Measurements from ENCODE around the gene LCAT. TPM values are rescaled to one million over a fixed set of nuclear protein-coding genes. Genes with fewer than 3 reads are reported as not detected.
"Not testable (repeated sequence)": the region's sequence is repeated elsewhere in the genome, so short reads cannot be mapped to it uniquely, and the experiment has no call there.

LCAT gene
- total RNA-seq, 5 donors from 2014 or later (not counting 1 experiment from before 2014, with no cell fraction given) = 9.8 to 20.7 (median 18.7) TPM

DNA sequence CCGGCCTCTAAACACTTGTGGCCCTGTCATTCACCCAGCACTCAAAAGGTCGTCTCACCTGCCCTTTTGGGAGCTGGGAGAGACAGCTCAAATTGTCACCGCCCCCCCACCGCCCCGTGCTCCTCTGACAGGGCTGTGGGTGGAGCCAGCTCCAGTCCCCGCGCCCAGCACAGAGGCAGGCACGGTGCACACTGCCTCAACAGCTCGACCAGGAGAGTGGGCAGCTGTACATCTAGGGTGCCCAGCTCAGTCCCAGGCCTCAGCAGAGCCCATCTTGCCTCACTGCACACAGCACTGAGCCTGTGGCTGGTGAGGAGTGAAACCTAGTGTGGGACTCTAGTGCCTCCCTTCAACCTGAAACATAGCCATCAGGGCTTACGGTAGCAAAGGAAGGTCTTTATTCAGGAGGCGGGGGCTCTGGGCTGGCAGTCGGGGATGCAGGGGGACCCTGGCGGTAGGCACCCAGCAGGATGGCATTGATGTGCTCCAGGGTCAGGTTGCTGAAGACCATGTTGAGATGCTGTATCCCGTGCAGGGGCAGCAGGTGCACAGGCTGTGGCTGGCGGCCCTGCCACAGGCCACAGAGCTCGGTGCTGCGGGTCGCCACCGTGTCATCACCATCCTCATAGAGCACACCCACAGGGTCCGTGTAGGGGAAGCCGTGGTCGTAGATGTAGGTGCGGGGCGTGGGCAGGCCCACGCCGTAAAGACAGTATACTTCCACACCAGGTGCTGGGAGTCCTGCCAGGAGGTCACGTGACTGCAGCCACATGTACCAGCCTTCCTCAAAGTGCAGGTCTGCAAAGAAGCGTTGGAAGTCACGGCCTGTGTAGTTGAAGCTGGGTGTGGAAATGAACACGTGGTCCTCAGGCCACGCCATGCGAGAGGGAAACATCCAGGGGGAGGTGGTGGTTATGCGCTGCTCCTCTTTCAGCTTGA is 4.1 kb downstream of the LCAT start:
- whole genome bisulfite sequencing (ENCODE audit: insufficient coverage) = 50% methylated on average over 17 of the region's 33 CpGs
- no peak for ATAC-seq (replicated peaks in 1 of 4)
- Mint-ChIP-seq H3K27me3 (no peaks in the 10 kb centered on the region), H3K27ac (peak overlapping the region; percentile 86 to 91), H3K4me3 (peak overlapping the region; percentile 29 to 72 (median 50)), H3K4me1 (peaks cover 38 to 49% (median 49%) of the 10 kb centered on the region in 3 donors), H3K9me3 (no peaks in the 10 kb centered on the region), H3K36me3 (peaks cover 11% of the 10 kb centered on the region)
- H3K9me3 ChIP-seq = no peaks in the 10 kb centered on the region
- H3K4me1 ChIP-seq (ENCODE audit: control insufficient read depth in 1 of 2, extremely low read depth in 1 of 2, insufficient read depth in 2 of 2, low read length in 2 of 2) = peaks cover 6 to 62% of the 10 kb centered on the region in 2 experiments
- peak in 23 of 35 experiments; percentile 16 to 59 (median 26) for DNase-seq
- no peak overlapping the region for H3K4me3 ChIP-seq (ENCODE audit: control insufficient read depth in 1 of 2, extremely low read depth in 1 of 2, low read length in 1 of 2)
- ChIA-PET POLR2A (interaction anchor here (0.6 to 0.7 kb wide), 2 partner anchors 67 to 1824 kb away, joined by 3 to 6 read pairs; no protein-coding TSS in a partner anchor), CTCF (interaction anchor here (0.5 to 0.6 kb wide), 4 partner anchors 51 to 418 kb away, joined by 3 to 7 read pairs (median 4); no protein-coding TSS in a partner anchor)
- H3K27me3 ChIP-seq (replicated peaks in 1 of 2; ENCODE audit: control insufficient read depth in 2 of 2, extremely low read depth in 1 of 2, insufficient read depth in 2 of 2, low read length in 1 of 2) = no peaks in the 10 kb centered on the region
- H3K27ac ChIP-seq (ENCODE audit: low read length) = peak overlapping the region; percentile 45
- H3K36me3 ChIP-seq (ENCODE audit: control insufficient read depth in 2 of 2, extremely low read depth in 1 of 2, insufficient read depth in 1 of 2, low read length in 1 of 2) = peaks cover 0 to 7% of the 10 kb centered on the region in 2 donors

DNA sequence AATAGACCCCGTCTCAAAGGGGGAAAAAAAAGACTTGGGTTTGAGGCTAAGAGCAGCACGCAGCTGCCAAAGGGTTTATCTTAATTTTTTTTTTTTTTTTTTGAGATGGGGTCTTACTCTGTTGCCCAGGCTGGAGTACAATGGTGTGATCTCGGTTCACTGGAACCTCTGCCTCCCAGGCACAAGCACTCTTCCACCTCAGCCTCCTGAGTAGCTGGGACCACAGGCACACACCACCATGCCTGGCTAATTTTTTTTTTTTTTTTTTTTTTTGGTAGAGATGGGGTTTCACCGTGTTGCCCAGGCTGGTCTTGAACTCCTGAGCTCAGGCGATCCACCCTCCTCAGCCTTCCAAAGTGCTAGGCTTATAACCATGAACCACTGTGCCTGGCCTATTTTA is 6.2 kb downstream of the LCAT start:
- ChIA-PET CTCF (interaction anchor here (0.7 to 1.0 kb wide), 4 partner anchors 9 to 28 kb away, joined by 4 to 6 read pairs (median 4); no protein-coding TSS in a partner anchor), POLR2A (interaction anchor here (0.6 to 0.7 kb wide), 5 partner anchors 28 to 1403 kb away, joined by 3 to 11 read pairs (median 4); partner anchors contain the start of gene PSKH1 (in 1 of the 2))
- H3K27ac ChIP-seq (ENCODE audit: low read length) = peak overlapping the region; percentile 82
- H3K36me3 Mint-ChIP-seq = peaks cover 20% of the 10 kb centered on the region
- peak overlapping the region in 1 of 2 donors; percentile 99 for H3K27ac Mint-ChIP-seq
- H3K4me3 ChIP-seq (ENCODE audit: control insufficient read depth in 1 of 2, extremely low read depth in 1 of 2, low read length in 1 of 2); H3K9me3 ChIP-seq; H3K27me3 ChIP-seq (replicated peaks in 1 of 2; ENCODE audit: control insufficient read depth in 2 of 2, extremely low read depth in 1 of 2, insufficient read depth in 2 of 2, low read length in 1 of 2); H3K27me3 Mint-ChIP-seq; DNase-seq; ATAC-seq (replicated peaks in 1 of 4); H3K9me3 Mint-ChIP-seq: not testable (repeated sequence)
- H3K4me3 Mint-ChIP-seq = peak overlapping the region in 2 of 3 donors; percentile 98 to 99
- H3K4me1 ChIP-seq (ENCODE audit: control insufficient read depth in 1 of 2, extremely low read depth in 1 of 2, insufficient read depth in 2 of 2, low read length in 2 of 2) = peaks cover 6 to 67% of the 10 kb centered on the region in 2 experiments
- peaks cover 4 to 22% of the 10 kb centered on the region in 2 donors for H3K36me3 ChIP-seq (ENCODE audit: control insufficient read depth in 2 of 2, extremely low read depth in 1 of 2, insufficient read depth in 1 of 2, low read length in 1 of 2)
- H3K4me1 Mint-ChIP-seq = peaks cover 49 to 61% (median 57%) of the 10 kb centered on the region in 3 donors
- WGBS (ENCODE audit: insufficient coverage) = no CpG with 5 or more reads among the region's 5 CpGs

- peaks cover 6 to 60% of the 10 kb centered on the region in 2 experiments for H3K4me1 ChIP-seq (ENCODE audit: control insufficient read depth in 1 of 2, extremely low read depth in 1 of 2, insufficient read depth in 2 of 2, low read length in 2 of 2)
- Mint-ChIP-seq H3K27ac (peak overlapping the region; percentile 99), H3K27me3 (no peaks in the 10 kb centered on the region), H3K36me3 (peaks cover 25% of the 10 kb centered on the region), H3K9me3 (no peaks in the 10 kb centered on the region), H3K4me1 (peaks cover 47 to 59% (median 55%) of the 10 kb centered on the region in 3 donors), H3K4me3 (peak overlapping the region; percentile 98 to 99 (median 99))
- ATAC-seq (replicated peaks in 1 of 4) = peak; percentile 54 to 61 (median 59)
- peak overlapping the region; percentile 82 for H3K27ac ChIP-seq (ENCODE audit: low read length)
- no peaks in the 10 kb centered on the region for H3K27me3 ChIP-seq (replicated peaks in 1 of 2; ENCODE audit: control insufficient read depth in 2 of 2, extremely low read depth in 1 of 2, insufficient read depth in 2 of 2, low read length in 1 of 2)
- peak overlapping the region; percentile 95 to 97 for H3K4me3 ChIP-seq (ENCODE audit: control insufficient read depth in 1 of 2, extremely low read depth in 1 of 2, low read length in 1 of 2)
- DNase-seq = peak in 33 of 35 experiments; percentile 62 to 90 (median 73)
- ChIA-PET CTCF (no interaction called here), POLR2A (interaction anchor here (0.6 to 0.7 kb wide), 3 partner anchors 29 to 457 kb away, joined by 3 read pairs; no protein-coding TSS in a partner anchor)
- peaks cover 4 to 29% of the 10 kb centered on the region in 2 donors for H3K36me3 ChIP-seq (ENCODE audit: control insufficient read depth in 2 of 2, extremely low read depth in 1 of 2, insufficient read depth in 1 of 2, low read length in 1 of 2)
- H3K9me3 ChIP-seq = no peaks in the 10 kb centered on the region
- 80% methylated on average over 3 of the region's 6 CpGs for WGBS (ENCODE audit: insufficient coverage)
Observed at GRCh38 chr16:67936880-67937605, 6.9 kb downstream of the LCAT start.

DNA sequence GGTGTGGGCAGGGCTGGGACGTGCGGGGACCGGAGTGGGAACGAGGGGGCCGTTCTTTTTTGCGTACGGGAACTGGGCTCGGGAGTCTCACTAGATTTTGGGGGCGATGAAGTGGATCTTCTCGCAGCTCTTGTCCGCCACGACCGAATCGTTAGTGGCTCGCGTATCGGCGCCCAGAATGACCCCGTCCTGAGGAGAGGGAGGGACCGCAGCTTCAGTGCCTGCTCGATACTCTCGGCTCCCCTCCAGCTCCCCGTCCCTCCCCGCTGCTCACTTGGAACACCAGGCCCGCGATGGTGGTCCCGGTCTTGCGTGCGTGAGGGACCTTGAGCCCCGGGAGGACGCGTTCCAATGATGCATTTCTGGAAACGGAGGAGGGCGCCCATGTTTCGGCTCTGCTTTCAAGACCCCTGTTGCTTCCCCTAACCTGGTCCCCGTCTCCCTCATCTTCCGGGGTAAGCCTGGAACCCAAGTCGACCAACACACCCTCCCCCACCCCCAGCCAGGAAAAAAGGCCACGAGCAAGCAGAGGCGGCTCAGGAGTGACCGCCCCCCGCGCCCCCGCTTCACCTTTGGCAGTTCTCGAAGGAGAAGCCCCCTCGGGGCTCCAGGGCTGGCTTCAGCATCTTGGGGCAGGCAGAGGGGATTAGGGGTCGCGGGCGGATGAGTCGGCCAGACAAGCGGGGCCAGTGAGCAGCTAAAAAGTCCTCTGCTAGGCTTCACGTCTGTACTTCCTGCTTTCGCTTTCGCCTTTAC is 7.6 kb downstream of the LCAT start, which contains the start of gene PSMB10:
PSMB10 (minus strand) TSS at position 727 of the 756 bp plus-strand sequence; CDS start at position 626, 101 bp downstream.
- Mint-ChIP-seq H3K4me1 (peaks cover 40 to 52% (median 47%) of the 10 kb centered on the region in 3 donors), H3K36me3 (peaks cover 25% of the 10 kb centered on the region), H3K4me3 (peak within 1 kb of the TSS; percentile 98 to 99 (median 99)), H3K27me3 (no peaks in the 10 kb centered on the region), H3K9me3 (no peaks in the 10 kb centered on the region), H3K27ac (peak within 1 kb of the TSS; percentile 99)
- WGBS (ENCODE audit: insufficient coverage) = under 1% methylated on average over 49 of the region's 54 CpGs
- peaks cover 8 to 35% of the 10 kb centered on the region in 2 donors for H3K36me3 ChIP-seq (ENCODE audit: control insufficient read depth in 2 of 2, extremely low read depth in 1 of 2, insufficient read depth in 1 of 2, low read length in 1 of 2)
- DNase-seq (peak in 23 of 35 experiments; percentile 13 to 68 (median 34)), ATAC-seq (replicated peaks in 1 of 4) (peak; percentile 4 to 11 (median 6))
- ChIA-PET CTCF (interaction anchor here (0.5 to 1.5 kb wide), 5 partner anchors 130 to 455 kb away, joined by 3 to 5 read pairs (median 4); partner anchors contain the start of genes ACD (in 1 of the 2), ATP6V0D1 (in 1 of the 2), RANBP10 (in 1 of the 2) and TSNAXIP1 (in 1 of the 2)), POLR2A (interaction anchor here (0.6 to 0.7 kb wide), 4 partner anchors 43 to 1792 kb away, joined by 3 to 8 read pairs (median 3); partner anchors contain the start of gene PSKH1 (in 1 of the 2))
- peak within 1 kb of the TSS; percentile 95 to 97 for H3K4me3 ChIP-seq (ENCODE audit: control insufficient read depth in 1 of 2, extremely low read depth in 1 of 2, low read length in 1 of 2)
- H3K27ac ChIP-seq (ENCODE audit: low read length) = peak within 1 kb of the TSS; percentile 82
- H3K27me3 ChIP-seq (replicated peaks in 1 of 2; ENCODE audit: control insufficient read depth in 2 of 2, extremely low read depth in 1 of 2, insufficient read depth in 2 of 2, low read length in 1 of 2) = no peaks in the 10 kb centered on the region
- H3K4me1 ChIP-seq (ENCODE audit: control insufficient read depth in 1 of 2, extremely low read depth in 1 of 2, insufficient read depth in 2 of 2, low read length in 2 of 2) = peaks cover 6 to 53% of the 10 kb centered on the region in 2 experiments
- no peaks in the 10 kb centered on the region for H3K9me3 ChIP-seq

DNA sequence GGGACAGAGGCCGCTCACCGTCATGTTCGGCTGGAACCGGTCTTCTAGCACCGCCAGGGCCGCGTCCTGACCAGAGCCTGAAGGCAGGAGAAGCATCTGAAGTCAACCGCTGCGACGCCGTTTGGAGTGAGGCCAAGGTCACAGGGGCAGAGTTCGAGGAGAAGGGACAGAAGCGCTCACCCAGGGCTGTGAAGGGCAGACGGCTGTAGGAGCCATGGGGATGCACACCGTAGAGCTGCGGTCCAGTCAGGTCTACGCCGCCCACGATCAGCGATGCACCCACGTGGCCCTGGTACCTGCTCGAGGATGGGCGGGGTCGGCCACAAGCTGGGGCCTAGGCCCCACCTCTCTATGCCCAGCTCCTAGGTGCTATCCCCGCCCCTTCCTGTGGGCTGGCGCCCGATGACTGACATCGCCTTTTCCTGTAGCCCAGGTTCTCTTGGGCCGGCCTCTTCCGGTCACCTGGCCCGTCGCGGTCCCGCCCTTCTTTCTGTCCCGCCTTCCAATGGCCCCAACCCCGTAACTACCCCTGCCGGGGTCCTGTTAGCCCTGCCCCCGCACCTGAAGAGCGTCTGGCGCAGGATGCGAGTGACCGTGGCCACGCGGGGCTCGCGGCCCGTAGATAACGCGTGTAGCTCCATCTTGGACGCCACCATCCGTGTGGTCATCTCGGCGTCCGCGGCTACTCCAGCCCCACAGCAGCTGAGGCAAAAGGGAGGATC is 8.4 kb downstream of the LCAT start:
- Histone ChIP-seq H3K9me3 (no peaks in the 10 kb centered on the region), H3K27ac (ENCODE audit: low read length) (peak overlapping the region; percentile 82), H3K27me3 (replicated peaks in 1 of 2; ENCODE audit: control insufficient read depth in 2 of 2, extremely low read depth in 1 of 2, insufficient read depth in 2 of 2, low read length in 1 of 2) (no peaks in the 10 kb centered on the region), H3K4me1 (ENCODE audit: control insufficient read depth in 1 of 2, extremely low read depth in 1 of 2, insufficient read depth in 2 of 2, low read length in 2 of 2) (peaks cover 6 to 47% of the 10 kb centered on the region in 2 experiments), H3K4me3 (ENCODE audit: control insufficient read depth in 1 of 2, extremely low read depth in 1 of 2, low read length in 1 of 2) (peak overlapping the region; percentile 95 to 97), H3K36me3 (ENCODE audit: control insufficient read depth in 2 of 2, extremely low read depth in 1 of 2, insufficient read depth in 1 of 2, low read length in 1 of 2) (peaks cover 9 to 41% of the 10 kb centered on the region in 2 donors)
- ChIA-PET CTCF (interaction anchor here (0.5 to 1.5 kb wide), 5 partner anchors 129 to 454 kb away, joined by 3 to 5 read pairs (median 4); partner anchors contain the start of genes ACD (in 1 of the 2), ATP6V0D1 (in 1 of the 2), RANBP10 (in 1 of the 2) and TSNAXIP1 (in 1 of the 2)), POLR2A (interaction anchor here (0.6 kb wide), 2 partner anchors 42 to 1792 kb away, joined by 3 to 8 read pairs; partner anchors contain the start of gene PSKH1 (in 1 of the 2))
- Mint-ChIP-seq H3K4me1 (peaks cover 38 to 48% (median 44%) of the 10 kb centered on the region in 3 donors), H3K4me3 (peak overlapping the region; percentile 98 to 99 (median 99)), H3K27ac (peak overlapping the region; percentile 99), H3K27me3 (no peaks in the 10 kb centered on the region), H3K9me3 (no peaks in the 10 kb centered on the region), H3K36me3 (peaks cover 25% of the 10 kb centered on the region)
- 11% methylated on average over 55 of the region's 55 CpGs for WGBS (ENCODE audit: insufficient coverage)
- peak; percentile 82 to 97 (median 95) for DNase-seq
- ATAC-seq (replicated peaks in 1 of 4) = peak; percentile 89 to 91 (median 90)
